Retinal pigment epithelial cell (primary cell): ENCODE measurements around the gene DPRX.

ENCODE experiments used
- DNase-seq: peaks from one replicate; pipeline ENCODE4 v3.0.0-alpha.2; 2010; ENCODE audit warnings: low read depth
- H3K4me3 ChIP-seq: 2 replicates; pipeline ENCODE4 v1.5.1; 2011; ENCODE audit warnings: mild to moderate bottlenecking, low read length, control low read depth, moderate library complexity
- CTCF ChIP-seq: conservative IDR thresholded peaks from 2 replicates; pipeline ENCODE4 v1.5.1; 2011; ENCODE audit warnings: low read depth, low read length, control low read depth, inconsistent platforms

Gene DPRX

DNA sequence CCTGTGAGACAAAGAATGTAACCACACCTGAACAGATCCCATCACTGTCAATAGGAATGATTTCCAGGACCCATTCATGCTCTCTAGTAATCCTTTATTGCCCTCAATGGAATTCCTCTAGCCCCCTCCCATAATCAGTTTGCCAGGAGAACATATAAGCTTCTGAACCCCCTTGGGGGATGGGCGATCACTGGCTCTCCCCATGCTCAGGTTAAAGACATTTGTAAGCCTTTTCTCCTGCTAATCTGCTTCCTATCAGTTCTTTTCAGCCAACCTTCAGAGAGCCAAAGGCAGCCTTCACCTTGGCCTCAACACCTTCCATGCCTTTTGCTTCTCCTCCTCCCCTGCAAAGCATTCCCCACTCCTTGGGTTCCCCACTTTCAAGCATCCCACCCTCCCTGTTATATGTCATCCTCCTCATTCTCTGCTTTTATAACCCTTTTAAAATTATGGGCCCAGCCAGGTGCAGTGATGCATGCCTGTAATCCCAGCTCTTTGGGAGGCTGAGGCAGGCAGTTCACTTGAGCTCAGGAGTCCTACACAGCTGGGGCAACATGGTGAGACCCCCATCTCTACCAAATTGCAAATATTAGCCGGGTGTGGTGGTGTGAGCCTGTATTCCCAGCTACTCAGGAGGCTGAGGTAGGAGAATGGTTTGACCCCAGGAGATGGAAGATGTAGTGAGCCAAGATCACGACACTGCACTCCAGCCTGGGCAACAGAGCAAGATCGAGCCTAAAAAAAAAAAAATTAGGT lies 12.4 kb downstream of the DPRX start:
- no peak overlapping the region for H3K4me3 ChIP-seq
- TF ChIP-seq CTCF = no peak
- DNase-seq = no peak

DNA sequence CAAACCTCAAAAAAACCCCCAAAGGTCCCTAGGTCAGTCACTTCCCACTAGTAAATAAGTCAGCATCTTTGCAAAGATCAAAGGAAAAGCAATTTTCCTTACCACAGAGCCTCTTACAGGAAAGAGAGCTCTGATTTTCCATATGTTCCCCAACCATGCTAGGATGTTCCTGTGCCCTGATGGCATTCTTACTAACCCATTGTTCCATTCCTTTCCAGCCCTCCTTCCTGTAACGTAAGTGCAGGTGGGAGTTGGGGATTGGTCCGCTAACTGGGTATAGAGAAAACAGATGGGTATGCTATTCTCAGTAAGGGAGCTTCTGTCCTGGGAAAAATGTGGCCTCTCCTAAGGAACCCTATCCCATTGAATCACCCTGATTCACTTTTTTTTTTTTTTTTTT lies 14.3 kb downstream of the DPRX start:
- no peak for TF ChIP-seq CTCF
- no peak for DNase-seq
- no peak overlapping the region for H3K4me3 ChIP-seq

- no peak overlapping the region for H3K4me3 ChIP-seq
- no peak for DNase-seq
- no peak for TF ChIP-seq CTCF
These were observed 15.6 kb downstream of the DPRX start for GRCh38 chr19:53647350-53647749.

- DNase-seq = no peak
- TF ChIP-seq CTCF = no peak
- H3K4me3 ChIP-seq = no peak overlapping the region
These were observed 16.0 kb downstream of the DPRX start for GRCh38 chr19:53647792-53648191.

- H3K4me3 ChIP-seq = no peak overlapping the region
- no peak for TF ChIP-seq CTCF
- no peak for DNase-seq
These were observed 18.2 kb downstream of the DPRX start for GRCh38 chr19:53649746-53650593.

DNA sequence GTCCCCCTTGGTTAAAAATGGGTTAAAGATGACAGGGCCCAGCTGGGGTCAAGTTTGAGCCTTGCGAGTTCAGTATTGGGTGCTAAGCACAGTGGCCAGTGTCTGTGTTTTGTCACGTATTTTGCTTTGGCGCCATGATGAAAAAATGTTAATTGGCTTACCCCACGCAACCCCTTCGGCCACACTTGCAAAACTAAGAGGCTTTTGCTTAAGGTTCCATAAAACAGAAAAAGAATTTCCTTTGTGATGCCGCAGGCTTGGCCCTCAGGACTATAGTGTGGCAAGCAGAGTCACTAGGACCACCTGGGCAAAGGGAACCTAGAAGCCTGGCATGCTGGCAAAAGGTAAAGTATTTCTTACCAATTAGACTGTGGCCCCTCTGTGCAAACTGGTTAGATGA lies 20.7 kb downstream of the DPRX start:
- TF ChIP-seq CTCF = no peak
- no peak overlapping the region for H3K4me3 ChIP-seq
- DNase-seq = no peak
